HG02759 (cell line): ENCODE data around the gene REX1BD.
"Not testable (repeated sequence)": the region's sequence is repeated elsewhere in the genome, so short reads cannot be mapped to it uniquely, and the experiment has no call there.

Experiments used
- ATAC-seq: cut with Tn5 transposase; IDR thresholded peaks from one replicate; pipeline ENCODE4 v1.9.1; 2021; ENCODE audit warnings: mild to moderate bottlenecking, moderate library complexity; ENCODE audit not compliant: unreplicated experiment

REX1BD gene

GRCh38 chr19:18600692-18601397, 12.2 kb downstream of the REX1BD start:
- not testable (repeated sequence) for ATAC-seq

GRCh38 chr19:18601875-18602274, 13.3 kb downstream of the REX1BD start:
- no peak for ATAC-seq

GRCh38 chr19:18603255-18603957, 14.8 kb downstream of the REX1BD start:
- no peak for ATAC-seq

GRCh38 chr19:18603958-18604819, 15.6 kb downstream of the REX1BD start:
- ATAC-seq: no peak

GRCh38 chr19:18604820-18605159, 16.2 kb downstream of the REX1BD start:
- no peak for ATAC-seq

GRCh38 chr19:18605196-18605545, 16.6 kb downstream of the REX1BD start:
- ATAC-seq: no peak

- ATAC-seq: no peak
Measured at GRCh38 chr19:18605546-18606280, 17.1 kb downstream of the REX1BD start.

GRCh38 chr19:18606281-18607225, 18.0 kb downstream of the REX1BD start, which contains the start of gene CRLF1:
CRLF1 (minus strand) TSS chr19:18606799; CDS start chr19:18606656, 143 bp downstream.
- no peak for ATAC-seq

GRCh38 chr19:18607226-18608101, 18.9 kb downstream of the REX1BD start:
- ATAC-seq: no peak

- no peak for ATAC-seq
Measured at GRCh38 chr19:18608102-18608804, 19.7 kb downstream of the REX1BD start.

- ATAC-seq: no peak
Measured at GRCh38 chr19:18608805-18609716, 20.5 kb downstream of the REX1BD start.

GRCh38 chr19:18609717-18610051, 21.1 kb downstream of the REX1BD start:
- no peak for ATAC-seq

- ATAC-seq: no peak
Measured at GRCh38 chr19:18610245-18610555, 21.6 kb downstream of the REX1BD start.

GRCh38 chr19:18610556-18611326, 22.1 kb downstream of the REX1BD start:
- ATAC-seq: no peak

- no peak for ATAC-seq
Measured at GRCh38 chr19:18611327-18612050, 22.9 kb downstream of the REX1BD start.
